ENCODE data around the gene MAP2. TPM values are rescaled to one million over a fixed set of nuclear protein-coding genes. Genes with fewer than 3 reads are reported as not detected.

Gene MAP2
- polyA plus RNA-seq, 4 donors = 24.2 to 38.2 (median 30.6) TPM

DNA sequence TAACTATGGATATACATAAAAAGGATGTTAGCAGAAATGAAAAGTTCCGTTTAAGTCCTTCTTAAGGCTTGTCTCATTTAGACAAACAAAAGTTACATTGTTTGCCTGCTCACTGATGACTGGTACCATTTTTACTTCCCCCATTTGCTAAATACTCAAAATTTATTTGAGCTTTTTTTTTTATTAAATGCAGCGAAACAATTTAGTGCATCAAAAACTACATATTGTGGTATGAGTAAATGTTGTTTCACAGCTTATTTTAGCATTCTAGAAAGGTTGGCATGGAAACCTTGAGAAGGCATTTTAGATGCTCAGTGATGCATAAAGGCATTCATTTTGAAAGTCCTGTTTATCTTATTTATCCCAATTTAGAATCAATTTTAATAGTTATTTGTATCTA lies 100.0 kb downstream of the MAP2 start:
- DNase-seq (ENCODE audit: low read depth in 4 of 4, low spot score in 2 of 4) = no peak

DNA sequence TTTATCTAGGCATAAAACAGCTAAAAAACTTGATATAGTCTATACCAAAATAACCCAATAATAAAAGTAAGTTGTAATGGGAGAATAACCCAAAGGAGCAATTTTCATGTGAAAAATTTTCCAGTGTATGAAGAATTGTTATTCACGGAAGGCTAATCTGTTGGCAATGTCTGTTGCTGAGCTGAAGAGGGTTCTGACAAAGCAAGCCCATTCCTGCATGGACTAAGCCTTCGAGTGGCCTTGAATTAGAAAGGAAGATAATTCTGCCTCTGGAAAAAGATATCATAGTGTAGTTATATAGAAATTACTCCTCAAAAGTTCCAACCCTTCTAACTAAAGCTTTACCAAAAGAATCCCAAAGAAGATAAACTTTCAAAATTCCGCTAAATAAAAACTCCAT lies 101.5 kb downstream of the MAP2 start:
- no peak for DNase-seq (ENCODE audit: low read depth in 4 of 4, low spot score in 2 of 4)

DNA sequence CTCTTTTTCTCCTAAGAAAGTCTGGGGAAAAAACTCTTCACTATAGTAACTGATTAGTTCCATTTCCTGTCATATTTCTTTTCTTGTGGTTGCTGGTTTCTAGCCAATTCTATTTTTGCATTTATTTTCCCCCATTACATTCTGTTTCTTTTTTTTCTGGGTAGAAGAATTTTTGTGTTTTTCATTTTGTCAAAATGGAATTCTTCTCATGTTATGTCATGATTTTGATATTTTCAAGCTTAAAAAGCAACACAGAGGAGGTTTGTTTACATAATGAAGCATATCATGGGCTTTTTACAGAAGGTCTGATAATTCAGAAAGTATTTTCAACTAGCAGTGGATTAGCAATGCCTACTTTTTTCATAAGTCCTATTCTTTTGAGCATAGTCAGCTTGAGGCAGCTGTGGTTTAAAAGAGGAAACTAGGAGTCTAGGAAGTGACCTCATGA lies 102.0 kb downstream of the MAP2 start:
- DNase-seq (ENCODE audit: low read depth in 4 of 4, low spot score in 2 of 4) = peak; percentile 24 to 35 (median 27)

DNA sequence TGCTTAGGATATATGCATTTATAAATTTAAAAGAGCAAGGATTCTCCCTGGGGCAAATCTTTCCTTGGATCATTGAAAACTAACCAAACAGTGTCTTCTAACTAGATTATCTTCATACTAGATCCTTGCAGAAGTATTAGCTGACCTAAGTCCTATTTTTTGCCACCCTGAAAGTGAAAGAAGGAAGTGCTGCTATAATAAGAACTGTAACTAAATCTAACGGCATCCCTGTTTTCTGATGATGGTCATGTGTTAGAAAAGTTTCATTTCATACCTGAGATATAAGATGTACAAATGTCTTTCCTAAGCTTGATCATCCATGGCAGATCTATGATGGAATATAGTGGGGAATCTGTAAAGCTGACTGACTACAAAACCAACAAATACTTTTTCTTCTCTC lies 102.7 kb downstream of the MAP2 start:
- no peak for DNase-seq (ENCODE audit: low read depth in 4 of 4, low spot score in 2 of 4)

DNA sequence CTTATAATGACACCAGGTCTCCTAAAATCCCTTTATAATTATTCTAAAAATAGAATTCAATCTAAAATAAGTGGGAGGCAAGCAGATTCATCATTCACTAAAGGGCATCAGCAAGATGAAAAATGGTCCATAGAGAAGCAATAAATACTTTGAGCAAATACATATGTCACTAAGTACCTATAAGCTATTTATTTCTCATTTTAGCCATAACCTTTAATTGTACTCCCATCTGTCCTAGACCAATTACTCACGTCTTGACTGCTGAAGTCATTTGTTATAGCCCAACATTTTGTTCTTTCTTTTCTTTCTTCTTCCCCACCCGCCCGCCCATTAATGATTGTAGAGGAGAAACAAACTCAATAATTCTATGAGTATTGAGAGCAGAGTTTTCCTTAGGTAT lies 105.7 kb downstream of the MAP2 start:
- no peak for DNase-seq (ENCODE audit: low read depth in 4 of 4, low spot score in 2 of 4)

DNA sequence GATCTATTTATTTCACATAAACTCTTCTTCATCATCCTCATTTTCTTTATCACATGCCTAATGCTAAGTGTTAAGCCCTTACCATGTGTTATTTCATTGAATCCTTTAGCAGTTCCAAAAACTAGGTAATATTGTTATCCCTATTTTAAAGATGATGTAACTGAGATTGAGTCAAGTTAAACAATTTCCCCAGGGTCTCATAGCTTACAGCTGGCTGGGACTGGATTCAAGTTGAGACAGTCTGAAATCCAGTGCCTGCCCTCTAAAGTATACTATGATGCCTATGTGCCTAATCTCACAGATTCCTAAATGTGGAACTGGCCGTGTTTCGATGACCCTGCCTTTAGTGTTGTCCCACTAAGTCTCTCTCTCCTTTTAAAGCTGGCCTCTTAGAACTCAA lies 108.5 kb downstream of the MAP2 start:
- no peak for DNase-seq (ENCODE audit: low read depth in 4 of 4, low spot score in 2 of 4)

DNA sequence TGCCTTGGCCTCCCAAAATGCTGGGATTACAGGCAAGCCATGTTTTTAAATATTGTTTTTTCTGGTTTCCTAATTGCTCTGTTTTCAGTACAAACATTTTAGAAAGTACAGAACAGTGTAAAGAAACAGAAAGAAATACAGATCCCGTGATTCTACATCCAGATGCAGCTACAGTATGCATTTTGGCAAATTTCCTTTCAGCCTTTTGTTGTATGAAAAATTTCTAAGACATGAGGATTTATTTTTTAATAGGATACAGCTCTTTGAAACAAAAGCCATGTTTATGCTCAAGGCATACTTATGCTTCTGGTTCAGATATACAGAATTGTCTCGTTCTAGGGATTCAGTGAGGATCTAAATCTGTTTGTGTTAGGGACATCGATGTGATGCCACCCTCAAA lies 109.5 kb downstream of the MAP2 start:
- DNase-seq (ENCODE audit: low read depth in 4 of 4, low spot score in 2 of 4) = no peak

DNA sequence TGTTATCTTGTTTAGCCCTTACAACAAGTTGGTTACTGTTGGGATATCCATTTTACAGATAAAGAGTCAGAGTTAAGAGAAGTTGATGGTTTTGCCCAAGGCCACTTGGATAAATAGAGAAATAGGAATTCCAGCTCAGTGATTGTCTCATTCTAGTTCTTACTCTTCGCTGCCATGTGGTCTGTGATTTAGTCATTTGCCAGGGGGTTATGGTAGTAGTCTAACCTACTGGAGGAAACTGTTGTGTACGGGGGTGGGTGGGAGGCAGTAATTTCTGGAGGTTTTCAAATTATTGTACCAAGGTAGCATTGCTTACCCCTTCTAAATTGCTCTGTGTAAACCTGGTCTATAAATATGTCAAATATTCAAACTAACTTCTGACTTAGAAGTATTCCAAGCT lies 110.4 kb downstream of the MAP2 start:
- DNase-seq (ENCODE audit: low read depth in 4 of 4, low spot score in 2 of 4) = no peak

DNA sequence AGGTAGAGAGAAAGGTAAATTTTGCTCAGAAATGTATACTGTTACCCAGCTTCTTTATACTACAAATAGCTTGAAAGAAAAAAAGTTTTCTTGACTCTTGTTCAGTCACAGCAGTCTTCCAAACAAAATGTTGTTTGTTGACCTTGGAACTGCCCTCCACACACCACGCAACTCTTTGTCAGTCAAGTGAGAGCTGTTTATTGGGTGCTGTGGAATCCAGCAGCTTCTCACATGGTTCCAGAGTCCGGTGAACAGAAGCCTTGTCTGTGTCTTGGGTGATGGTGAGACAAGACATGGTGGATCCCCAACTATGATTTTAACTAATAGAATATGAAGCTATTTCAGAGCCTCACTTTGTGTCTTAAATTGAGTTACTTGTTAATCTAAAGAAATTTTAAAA lies 112.5 kb downstream of the MAP2 start:
- no peak for DNase-seq (ENCODE audit: low read depth in 4 of 4, low spot score in 2 of 4)

DNA sequence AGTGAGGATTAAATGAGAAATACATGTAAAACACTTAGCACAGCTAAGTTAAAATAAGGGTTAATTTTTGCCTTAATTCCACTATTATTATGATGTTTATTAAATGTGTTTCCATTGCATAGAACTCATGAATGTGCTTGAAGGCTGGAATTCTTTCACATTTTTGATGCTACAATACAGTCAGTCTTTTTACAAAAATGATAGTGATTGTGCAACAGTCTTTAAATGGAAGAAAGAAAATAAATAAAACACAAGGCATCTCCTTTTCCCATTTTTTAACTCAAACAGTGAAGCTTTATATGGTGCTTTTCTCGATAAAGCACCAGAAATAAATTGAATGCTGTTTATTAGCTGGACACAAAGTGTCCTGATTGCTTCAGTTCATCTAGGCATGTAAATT lies 123.9 kb downstream of the MAP2 start:
- DNase-seq (ENCODE audit: low read depth in 4 of 4, low spot score in 2 of 4) = no peak

DNA sequence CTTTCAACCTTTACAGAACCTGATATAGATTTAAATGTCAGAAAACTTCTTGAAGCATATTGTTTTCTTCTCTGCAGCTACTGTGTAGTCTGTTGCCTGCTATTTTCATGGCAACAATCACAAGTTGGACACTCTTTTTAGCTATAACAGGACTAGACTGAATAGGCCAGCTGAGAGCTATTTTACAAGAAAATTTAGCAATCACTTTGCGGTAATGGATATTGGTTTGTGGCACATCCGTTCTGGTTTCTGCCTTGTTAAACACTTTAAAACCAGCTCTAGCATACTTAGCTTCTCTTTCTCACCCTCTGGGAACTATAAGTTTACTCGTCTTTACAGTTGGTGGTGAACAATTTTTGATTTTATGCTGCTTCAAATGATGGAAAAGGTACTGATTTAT lies 125.7 kb downstream of the MAP2 start:
- DNase-seq (ENCODE audit: low read depth in 4 of 4, low spot score in 2 of 4) = no peak

DNA sequence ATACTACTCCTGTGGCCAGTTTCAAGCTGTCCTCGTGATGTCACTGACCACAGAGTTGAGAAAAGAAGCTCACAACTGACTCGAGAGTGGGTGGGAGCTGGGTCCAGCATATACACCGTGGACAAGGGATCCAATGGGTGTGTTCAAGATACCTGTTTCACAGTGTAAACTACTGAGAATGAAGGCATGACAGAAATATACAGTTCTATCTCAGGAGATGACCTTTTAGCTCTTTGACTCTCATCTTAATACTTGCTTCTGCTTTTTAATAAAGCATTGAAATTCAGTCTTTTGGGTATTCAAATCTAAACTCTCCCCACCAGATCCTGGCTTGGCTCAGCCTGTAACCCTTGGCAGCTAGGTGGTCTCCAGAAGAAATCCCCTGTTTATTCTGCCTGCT lies 130.1 kb downstream of the MAP2 start:
- DNase-seq (ENCODE audit: low read depth in 4 of 4, low spot score in 2 of 4) = no peak

DNA sequence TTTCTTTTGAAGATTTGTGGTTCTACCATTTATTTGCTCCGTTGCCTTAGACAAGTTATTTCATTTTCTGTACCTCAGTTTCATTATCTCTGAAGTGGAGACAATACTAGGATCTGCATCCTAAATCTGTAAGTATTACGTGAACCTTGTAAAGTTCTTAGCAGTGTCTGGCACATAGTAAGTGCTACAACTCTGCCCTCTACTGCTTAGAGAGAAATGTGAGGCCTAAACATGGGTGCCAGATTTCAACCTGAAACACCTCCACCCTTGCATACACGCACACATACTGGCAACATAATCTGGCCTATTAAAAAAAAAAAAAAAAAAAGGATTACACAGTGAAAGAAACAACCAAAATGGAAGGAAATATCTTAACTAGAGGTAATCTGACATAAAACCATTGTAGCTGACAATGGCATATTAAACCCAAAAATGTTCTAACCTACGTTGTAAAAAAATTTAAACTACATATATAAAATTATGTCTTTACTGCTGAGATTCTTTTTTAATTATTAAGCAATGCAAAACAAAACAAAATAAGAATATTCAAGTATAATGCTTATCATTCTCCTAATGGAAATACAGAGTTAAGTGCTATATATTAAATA lies 132.6 kb downstream of the MAP2 start:
- no peak for DNase-seq (ENCODE audit: low read depth in 4 of 4, low spot score in 2 of 4)

DNA sequence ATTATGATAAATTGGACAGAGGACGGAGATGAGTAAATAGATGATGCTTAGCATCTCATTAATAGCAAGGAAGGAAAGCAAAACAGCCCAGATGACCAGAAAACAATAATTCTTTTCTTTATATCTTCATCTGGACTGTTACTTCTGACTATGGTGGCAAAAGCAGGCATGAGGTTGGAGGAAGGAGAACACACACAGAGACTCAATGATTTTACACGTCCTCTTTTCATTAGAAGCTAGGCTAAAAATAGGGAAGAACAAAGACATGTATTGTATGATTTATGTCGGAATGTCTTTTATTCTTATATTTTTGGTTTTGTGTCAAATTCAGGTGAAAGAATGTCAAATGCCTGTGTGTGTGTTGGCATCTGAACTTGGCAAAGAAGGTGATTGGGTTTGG lies 137.1 kb downstream of the MAP2 start:
- no peak for DNase-seq (ENCODE audit: low read depth in 4 of 4, low spot score in 2 of 4)

DNA sequence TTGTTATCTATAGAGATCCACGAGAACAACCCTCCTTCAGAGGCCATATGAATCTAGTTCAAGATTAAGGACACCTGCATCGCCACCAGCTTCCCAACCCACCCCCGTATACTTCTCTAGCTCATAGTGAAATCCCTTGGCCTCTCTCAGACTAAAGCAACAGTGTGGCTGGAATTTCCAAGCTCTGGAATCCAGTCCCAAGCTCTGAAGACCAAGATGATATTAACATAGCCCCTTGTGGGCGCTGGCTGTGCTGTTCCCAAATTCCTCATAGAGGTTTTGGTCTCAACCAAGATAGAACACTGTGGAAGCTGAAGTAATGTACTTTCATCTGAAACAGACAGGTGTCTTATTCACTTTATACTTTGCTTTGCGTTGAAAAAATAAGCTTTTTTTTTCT lies 139.6 kb downstream of the MAP2 start:
- no peak for DNase-seq (ENCODE audit: low read depth in 4 of 4, low spot score in 2 of 4)

DNA sequence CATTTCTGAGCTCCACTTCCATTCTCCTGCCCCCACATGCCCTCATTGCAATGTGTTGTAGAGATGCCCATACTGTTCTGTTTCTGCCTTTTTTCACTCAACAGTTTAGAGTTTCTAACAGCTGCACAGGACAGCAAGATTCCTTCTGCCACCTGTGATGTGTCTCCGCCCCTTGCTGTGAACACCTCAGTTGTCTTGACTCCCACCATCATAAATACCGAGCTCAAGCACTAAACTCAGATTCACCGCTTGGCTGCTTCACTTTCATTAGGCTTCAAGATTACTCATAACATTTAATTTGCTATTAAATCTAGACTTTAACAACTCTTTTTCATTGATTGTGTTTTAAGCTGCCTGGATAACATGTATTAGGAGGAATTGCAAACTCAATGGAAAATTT lies 141.0 kb downstream of the MAP2 start:
- DNase-seq (ENCODE audit: low read depth in 4 of 4, low spot score in 2 of 4) = no peak

DNA sequence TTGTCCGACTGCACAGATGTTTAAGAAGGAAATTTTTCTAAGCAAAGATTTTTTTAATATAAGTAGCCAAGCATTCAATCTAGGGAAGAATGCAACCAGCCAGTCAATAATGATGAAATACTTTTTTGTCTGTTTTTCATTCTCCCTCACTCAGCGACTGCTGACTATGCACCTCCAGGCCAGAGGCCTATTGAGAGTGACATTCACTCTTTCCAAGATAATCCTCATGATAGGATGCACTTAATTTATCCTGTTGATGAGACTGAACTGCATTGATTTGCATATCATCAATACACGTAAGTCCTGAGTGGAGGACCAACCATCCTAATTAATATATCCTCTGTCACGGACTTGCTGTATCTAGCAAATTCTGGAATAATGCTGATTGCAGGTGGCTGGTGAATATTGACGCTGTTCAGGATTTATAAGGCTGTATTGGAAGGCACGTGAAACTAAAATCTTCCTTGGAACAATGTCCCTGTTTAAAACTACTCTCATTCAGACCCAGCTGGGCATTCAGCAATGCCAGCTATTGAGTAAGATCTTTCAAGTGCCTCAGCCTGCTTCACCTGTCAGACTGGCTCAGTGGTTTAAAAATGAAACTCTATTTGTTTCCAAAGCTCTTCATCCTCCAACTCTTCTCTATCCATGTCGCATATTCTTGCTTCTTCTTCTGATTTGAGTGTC lies 142.2 kb downstream of the MAP2 start:
- DNase-seq (ENCODE audit: low read depth in 4 of 4, low spot score in 2 of 4) = no peak

DNA sequence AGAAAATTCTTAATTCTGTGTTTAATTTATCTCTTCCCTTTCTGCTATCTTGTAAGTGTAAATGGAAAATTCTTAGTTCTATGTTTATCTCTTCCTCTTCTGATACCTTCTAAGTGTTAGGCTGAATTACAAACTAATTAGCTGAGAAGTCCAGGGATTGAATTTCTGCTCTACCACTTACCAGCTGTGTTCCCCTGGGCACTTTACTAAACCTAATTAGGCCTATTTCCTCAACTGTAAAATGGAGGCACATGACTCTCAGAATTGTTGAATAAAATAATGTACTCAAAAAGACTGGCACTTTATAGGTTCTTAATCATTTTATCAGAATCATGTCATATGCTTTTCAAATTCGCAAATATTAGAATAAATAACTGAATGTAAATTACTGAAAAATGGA lies 146.3 kb downstream of the MAP2 start:
- no peak for DNase-seq (ENCODE audit: low read depth in 4 of 4, low spot score in 2 of 4)

DNA sequence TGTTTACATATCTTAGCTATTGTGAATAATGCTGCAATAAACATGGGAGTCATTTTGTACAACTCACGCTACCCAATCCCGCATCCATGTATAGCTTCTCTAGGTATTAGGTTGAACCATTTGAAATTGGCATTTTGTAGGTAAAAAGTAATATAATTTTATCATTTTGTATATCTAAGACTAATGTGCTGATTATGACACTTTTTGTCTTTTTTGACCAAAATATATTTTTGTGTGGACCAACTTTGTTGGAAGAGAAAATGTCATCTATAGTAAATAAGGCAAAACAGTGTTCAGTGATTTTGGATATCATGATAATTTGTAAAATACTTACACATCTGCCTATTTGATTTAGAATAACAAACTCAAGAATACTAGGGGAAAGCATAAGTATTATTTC lies 150.7 kb downstream of the MAP2 start:
- DNase-seq (ENCODE audit: low read depth in 4 of 4, low spot score in 2 of 4) = no peak

DNA sequence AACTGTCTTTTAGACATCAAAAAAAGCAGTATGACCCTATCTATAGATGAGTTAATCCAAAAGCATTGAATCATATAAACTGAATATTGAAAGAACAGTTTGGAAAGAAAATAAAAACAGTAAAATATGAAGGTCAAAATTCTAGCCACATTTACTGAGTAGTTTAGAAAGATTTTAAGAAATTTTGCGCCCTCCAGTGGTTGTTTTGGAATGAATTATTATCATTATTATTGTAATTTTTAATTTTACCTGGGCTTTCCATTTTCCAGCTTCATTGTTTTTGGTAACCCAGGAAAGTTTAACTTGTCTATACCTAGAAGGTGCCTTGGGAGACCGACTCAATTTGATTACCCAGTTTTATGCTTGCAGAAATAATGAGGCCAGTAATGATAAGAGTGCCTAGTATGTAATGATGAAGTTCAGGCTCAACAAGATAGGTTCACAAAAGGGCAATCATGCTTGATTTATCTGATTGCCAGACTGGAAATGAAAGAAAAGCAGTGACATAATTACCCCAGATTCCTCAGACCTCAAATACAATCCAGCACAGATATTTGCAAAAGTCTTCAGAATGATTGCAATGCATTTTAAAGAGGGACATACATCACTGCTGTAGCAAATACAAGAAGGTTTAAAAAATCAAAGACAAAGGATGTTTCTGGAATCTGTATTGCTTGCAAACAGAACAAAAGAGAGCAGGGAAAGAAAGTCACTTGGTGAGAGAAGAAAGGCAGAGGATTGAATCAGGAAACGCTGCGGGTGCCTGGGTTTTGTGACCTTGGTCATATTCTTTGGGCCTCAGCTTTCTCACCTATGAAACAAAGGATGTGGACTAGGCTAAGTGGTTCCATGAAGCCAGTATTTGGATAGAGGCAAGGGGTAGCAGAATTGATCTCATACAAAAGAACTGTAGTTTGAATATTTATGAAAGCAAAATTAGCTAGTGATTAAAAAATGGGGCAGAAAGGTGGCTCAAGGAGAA lies 153.8 kb downstream of the MAP2 start:
- DNase-seq (ENCODE audit: low read depth in 4 of 4, low spot score in 2 of 4) = no peak

DNA sequence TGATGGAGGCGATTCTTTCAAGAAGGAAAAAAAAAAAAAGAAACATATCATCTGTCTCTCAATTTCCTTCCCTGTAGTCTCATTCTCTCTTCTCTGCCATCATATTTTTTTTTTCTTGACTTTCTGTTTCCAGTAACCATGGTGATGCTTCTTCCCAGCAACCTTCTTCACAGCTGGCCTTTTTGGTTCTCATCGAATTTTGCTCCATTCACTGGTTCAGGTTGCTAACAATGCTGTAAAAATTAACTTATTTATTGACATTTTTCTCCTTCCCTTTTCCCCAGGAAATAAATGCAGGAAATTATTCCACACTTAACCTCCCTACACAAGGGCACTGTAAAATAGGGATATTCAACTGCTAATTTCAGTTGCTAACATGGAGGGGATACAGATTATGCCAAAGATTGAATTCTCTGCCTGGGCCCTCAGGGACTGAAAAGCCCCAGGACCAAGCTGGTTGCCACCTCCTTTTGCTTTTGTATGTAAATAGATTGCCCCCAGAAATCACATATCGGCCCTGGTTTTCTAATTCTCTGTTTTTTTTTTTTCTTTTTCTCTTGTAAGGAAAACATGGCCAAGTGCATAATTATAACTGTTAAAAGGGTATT lies 154.7 kb downstream of the MAP2 start:
- DNase-seq (ENCODE audit: low read depth in 4 of 4, low spot score in 2 of 4) = no peak

Data from left renal cortex interstitium (tissue), 4 donors.